NT2/D1 (cell line): ENCODE data around the gene TLE7.

ENCODE experiments used
- DNase-seq: peaks from one replicate; pipeline ENCODE4 v3.0.0-alpha.2; 2011; ENCODE audit warnings: low read depth, low spot score
- H3K27me3 ChIP-seq: 2 replicates; pipeline ENCODE4 v1.6.0; 2011; ENCODE audit warnings: mild to moderate bottlenecking; ENCODE audit not compliant: insufficient read length, insufficient read depth
- H3K36me3 ChIP-seq: 2 replicates; pipeline ENCODE4 v1.6.1; 2011; ENCODE audit warnings: mild to moderate bottlenecking, low read length, mixed read lengths; ENCODE audit not compliant: insufficient read depth, insufficient read length
- H3K4me1 ChIP-seq: 2 replicates; pipeline ENCODE4 v1.5.1; 2011; ENCODE audit not compliant: insufficient read depth, insufficient read length
- H3K4me3 ChIP-seq: 2 replicates; pipeline ENCODE4 v1.5.1; 2011; ENCODE audit warnings: low read depth; ENCODE audit not compliant: insufficient read length
- H3K9ac ChIP-seq: 2 replicates; pipeline ENCODE4 v1.6.0; 2011; ENCODE audit warnings: low read depth; ENCODE audit not compliant: insufficient read length
- H3K9me3 ChIP-seq: 2 replicates; pipeline ENCODE4 v1.5.1; 2011; ENCODE audit warnings: mild to moderate bottlenecking, low read length; ENCODE audit not compliant: insufficient read depth
- SUZ12 ChIP-seq: IDR thresholded peaks from 2 replicates; pipeline ENCODE4 v1.6.1; 2011; ENCODE audit not compliant: insufficient read length, insufficient read depth; ENCODE audit errors: extremely low read depth
- YY1 ChIP-seq: IDR thresholded peaks from 2 replicates; pipeline ENCODE4 v1.6.1; 2011; ENCODE audit not compliant: insufficient read length, insufficient read depth
- ZNF274 ChIP-seq: IDR thresholded peaks from 2 replicates; pipeline ENCODE4 v1.6.1; 2011; ENCODE audit warnings: mild to moderate bottlenecking, low read depth, low read length

TLE7 gene

GRCh38 chr16:71426069-71426879, 15.6 kb downstream of the TLE7 start:
- no peaks in the 10 kb centered on the region for H3K4me1 ChIP-seq
- peak overlapping the region; percentile 72 for H3K9ac ChIP-seq
- H3K9me3 ChIP-seq = no peaks in the 10 kb centered on the region
- H3K27me3 ChIP-seq = peaks cover 27% of the 10 kb centered on the region
- no peak for TF ChIP-seq YY1
- no peak for TF ChIP-seq ZNF274
- no peak for TF ChIP-seq SUZ12
- DNase-seq = peak; percentile 93
- no peaks in the 10 kb centered on the region for H3K36me3 ChIP-seq
- H3K4me3 ChIP-seq = peak overlapping the region; percentile 72

DNA sequence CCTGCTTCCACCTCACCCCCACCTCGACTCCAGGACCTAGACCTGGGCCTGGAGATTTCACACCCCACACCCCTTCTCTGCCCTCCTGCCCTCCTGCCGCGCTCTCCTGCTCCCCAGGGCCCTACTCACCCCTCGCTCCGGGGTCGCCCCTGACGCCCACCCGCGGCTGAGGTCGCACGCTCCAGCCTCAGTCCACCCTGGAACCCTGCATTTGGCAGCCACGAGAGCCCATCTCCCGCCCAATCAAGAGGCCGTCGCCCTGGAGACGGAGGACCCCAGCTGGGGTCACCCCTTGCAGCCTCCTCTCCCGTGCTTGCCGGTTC, 16.1 kb downstream of the TLE7 start:
- Histone ChIP-seq H3K27me3 (peaks cover 27% of the 10 kb centered on the region), H3K9ac (peak overlapping the region; percentile 72), H3K9me3 (no peaks in the 10 kb centered on the region), H3K4me1 (no peaks in the 10 kb centered on the region), H3K4me3 (peak overlapping the region; percentile 72), H3K36me3 (no peaks in the 10 kb centered on the region)
- no peak for TF ChIP-seq YY1
- no peak for TF ChIP-seq ZNF274
- DNase-seq = no peak

GRCh38 chr16:71424626-71425025, 17.2 kb downstream of the TLE7 start:
- no peak for DNase-seq
- no peak overlapping the region for H3K9ac ChIP-seq
- no peaks in the 10 kb centered on the region for H3K4me1 ChIP-seq
- TF ChIP-seq ZNF274 = no peak
- no peak for TF ChIP-seq SUZ12
- no peak for TF ChIP-seq YY1
- no peaks in the 10 kb centered on the region for H3K36me3 ChIP-seq
- H3K9me3 ChIP-seq = no peaks in the 10 kb centered on the region
- no peak overlapping the region for H3K4me3 ChIP-seq
- peaks cover 24% of the 10 kb centered on the region for H3K27me3 ChIP-seq

GRCh38 chr16:71423865-71424264, 18.0 kb downstream of the TLE7 start:
- no peaks in the 10 kb centered on the region for H3K4me1 ChIP-seq
- no peak for TF ChIP-seq SUZ12
- TF ChIP-seq ZNF274 = no peak
- TF ChIP-seq YY1 = no peak
- H3K9me3 ChIP-seq = no peaks in the 10 kb centered on the region
- H3K9ac ChIP-seq = no peak overlapping the region
- H3K36me3 ChIP-seq = no peaks in the 10 kb centered on the region
- H3K27me3 ChIP-seq = peaks cover 24% of the 10 kb centered on the region
- no peak for DNase-seq
- no peak overlapping the region for H3K4me3 ChIP-seq

GRCh38 chr16:71423016-71423415, 18.8 kb downstream of the TLE7 start:
- H3K9ac ChIP-seq = no peak overlapping the region
- H3K4me3 ChIP-seq = no peak overlapping the region
- H3K27me3 ChIP-seq = peaks cover 24% of the 10 kb centered on the region
- TF ChIP-seq YY1 (no peak), ZNF274 (no peak), SUZ12 (no peak)
- DNase-seq = no peak
- H3K4me1 ChIP-seq = no peaks in the 10 kb centered on the region
- H3K9me3 ChIP-seq = no peaks in the 10 kb centered on the region
- H3K36me3 ChIP-seq = no peaks in the 10 kb centered on the region

DNA sequence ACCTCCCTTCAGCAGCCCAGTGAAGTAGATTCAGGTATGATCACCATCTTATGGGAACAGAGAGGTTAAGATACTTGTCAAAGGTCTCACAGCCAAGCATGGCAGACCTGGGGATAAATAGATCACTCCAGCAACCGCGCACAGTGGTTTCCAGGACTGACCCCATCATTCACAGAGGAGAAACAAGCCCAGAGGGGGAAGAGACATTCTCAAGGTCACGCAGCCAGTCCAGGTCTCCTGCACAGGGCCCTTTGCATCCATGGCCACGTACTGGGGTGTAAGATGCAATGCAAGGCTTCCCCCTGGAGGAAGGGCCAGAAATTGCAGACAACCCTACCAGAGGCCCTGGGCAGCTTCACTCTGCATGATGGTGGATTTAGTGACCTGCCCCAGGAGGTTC, 19.9 kb downstream of the TLE7 start:
- Histone ChIP-seq H3K36me3 (no peaks in the 10 kb centered on the region), H3K9me3 (no peaks in the 10 kb centered on the region), H3K27me3 (peaks cover 24% of the 10 kb centered on the region), H3K4me3 (no peak overlapping the region), H3K4me1 (no peaks in the 10 kb centered on the region), H3K9ac (no peak overlapping the region)
- TF ChIP-seq YY1 (no peak), SUZ12 (no peak)
- DNase-seq = no peak

- H3K4me3 ChIP-seq = no peak overlapping the region
- DNase-seq = no peak
- H3K4me1 ChIP-seq = peaks cover 5% of the 10 kb centered on the region
- no peak overlapping the region for H3K9ac ChIP-seq
- TF ChIP-seq ZNF274 (no peak), YY1 (no peak), SUZ12 (no peak)
- no peaks in the 10 kb centered on the region for H3K27me3 ChIP-seq
- H3K36me3 ChIP-seq = no peaks in the 10 kb centered on the region
- no peaks in the 10 kb centered on the region for H3K9me3 ChIP-seq
Observed at GRCh38 chr16:71414038-71414437, 27.8 kb downstream of the TLE7 start.
